ENCODE results near the gene MAN2B2. TPM values are rescaled to one million over a fixed set of nuclear protein-coding genes. Genes with fewer than 3 reads are reported as not detected.

MAN2B2 gene
- total RNA-seq, 4 donors from 2014 or later = 17.5 to 55.9 (median 27.6) TPM

DNA sequence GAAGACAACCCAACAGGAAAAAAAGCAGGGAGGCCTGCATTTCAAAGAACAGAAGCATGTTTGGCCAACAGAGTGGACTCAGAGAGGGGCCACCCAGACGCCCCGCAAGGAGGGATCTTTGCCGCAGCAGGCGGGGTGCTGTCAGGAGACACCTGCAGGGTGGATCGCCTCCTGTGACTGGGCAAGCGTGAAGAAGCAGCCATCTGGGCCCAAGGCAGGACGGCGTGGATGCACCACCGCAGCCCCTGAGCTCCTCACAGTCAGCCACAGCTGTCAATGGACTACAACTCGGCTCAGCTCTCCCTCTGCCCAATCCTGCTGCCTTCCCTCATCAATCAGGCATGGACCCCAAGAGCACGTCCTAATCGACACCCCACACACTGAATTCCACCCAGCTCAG, 32.0 kb upstream of the MAN2B2 start:
- H3K9me3 ChIP-seq = peaks cover 0 to 5% of the 10 kb centered on the region in 2 donors
- no peak for DNase-seq
- in situ Hi-C loops (cut with MboI; ENCODE audit: low pct_ligation_motif_present in 1 of 4, low pct_unique_long_range_greater_than_20kb in 1 of 4, low sequenced_read_pairs in 3 of 4) (no loop called here), intact Hi-C loops (cut with DNase I; ENCODE audit: low total_unique reads) (no loop called here)
- H3K4me3 ChIP-seq = no peak overlapping the region
- H3K27ac ChIP-seq = no peak overlapping the region
- H3K36me3 ChIP-seq = no peaks in the 10 kb centered on the region
- peaks cover 37% of the 10 kb centered on the region for H3K27me3 ChIP-seq
- H3K4me1 ChIP-seq = no peaks in the 10 kb centered on the region
- WGBS, 2 donors (ENCODE audit: low coverage in 1 of 2) = 64% methylated on average over 12 of the region's 12 CpGs; no CpG with 5 or more reads in 1 of the 2 donors
- TF ChIP-seq EP300 (IDR thresholded peaks at IDR 0.05; ENCODE audit: low read depth) (no peak), POLR2A (IDR thresholded peaks at IDR 0.05) (no peak), POLR2AphosphoS5 (IDR thresholded peaks at IDR 0.05) (no peak)
- TF ChIP-seq, protein P1, sequence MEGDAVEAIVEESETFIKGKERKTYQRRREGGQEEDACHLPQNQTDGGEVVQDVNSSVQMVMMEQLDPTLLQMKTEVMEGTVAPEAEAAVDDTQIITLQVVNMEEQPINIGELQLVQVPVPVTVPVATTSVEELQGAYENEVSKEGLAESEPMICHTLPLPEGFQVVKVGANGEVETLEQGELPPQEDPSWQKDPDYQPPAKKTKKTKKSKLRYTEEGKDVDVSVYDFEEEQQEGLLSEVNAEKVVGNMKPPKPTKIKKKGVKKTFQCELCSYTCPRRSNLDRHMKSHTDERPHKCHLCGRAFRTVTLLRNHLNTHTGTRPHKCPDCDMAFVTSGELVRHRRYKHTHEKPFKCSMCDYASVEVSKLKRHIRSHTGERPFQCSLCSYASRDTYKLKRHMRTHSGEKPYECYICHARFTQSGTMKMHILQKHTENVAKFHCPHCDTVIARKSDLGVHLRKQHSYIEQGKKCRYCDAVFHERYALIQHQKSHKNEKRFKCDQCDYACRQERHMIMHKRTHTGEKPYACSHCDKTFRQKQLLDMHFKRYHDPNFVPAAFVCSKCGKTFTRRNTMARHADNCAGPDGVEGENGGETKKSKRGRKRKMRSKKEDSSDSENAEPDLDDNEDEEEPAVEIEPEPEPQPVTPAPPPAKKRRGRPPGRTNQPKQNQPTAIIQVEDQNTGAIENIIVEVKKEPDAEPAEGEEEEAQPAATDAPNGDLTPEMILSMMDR (IDR thresholded peaks at IDR 0.05) = no peak

DNA sequence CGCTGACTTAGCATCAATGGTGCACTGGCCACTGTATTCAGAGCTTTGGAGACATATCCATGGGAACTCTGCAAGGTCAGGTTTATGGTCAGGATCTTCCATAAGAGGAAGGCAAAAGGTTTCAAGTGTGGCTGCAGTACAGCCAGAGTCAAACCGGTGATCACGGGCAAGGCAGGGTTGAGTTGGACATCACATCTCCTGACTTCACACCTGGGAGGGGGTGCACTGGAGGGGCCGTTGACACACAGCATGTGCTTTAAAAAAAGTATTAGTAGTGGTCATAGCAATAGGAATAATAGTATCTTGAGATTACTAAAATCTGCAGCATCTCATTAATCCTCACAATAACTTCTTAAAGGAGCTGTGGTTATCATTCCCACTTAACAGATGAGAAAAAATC, 28.9 kb upstream of the MAN2B2 start:
- intact Hi-C loops (cut with DNase I; ENCODE audit: low total_unique reads) = no loop called here
- Histone ChIP-seq H3K36me3 (no peaks in the 10 kb centered on the region), H3K4me3 (no peak overlapping the region), H3K4me1 (no peaks in the 10 kb centered on the region), H3K9me3 (no peaks in the 10 kb centered on the region), H3K27me3 (peaks cover 16% of the 10 kb centered on the region), H3K27ac (no peak overlapping the region)
- in situ Hi-C loops (cut with MboI; ENCODE audit: low pct_ligation_motif_present in 1 of 4, low pct_unique_long_range_greater_than_20kb in 1 of 4, low sequenced_read_pairs in 3 of 4) = no loop called here
- TF ChIP-seq, protein P1 (IDR thresholded peaks at IDR 0.05) = no peak
- no peak for TF ChIP-seq EP300 (IDR thresholded peaks at IDR 0.05; ENCODE audit: low read depth)
- no peak for TF ChIP-seq POLR2AphosphoS5 (IDR thresholded peaks at IDR 0.05)
- no peak for TF ChIP-seq POLR2A (IDR thresholded peaks at IDR 0.05)
- WGBS, 2 donors (ENCODE audit: low coverage in 1 of 2) = 0 to 75% methylated on average over 1 to 4 of the region's 4 CpGs
- no peak for DNase-seq

DNA sequence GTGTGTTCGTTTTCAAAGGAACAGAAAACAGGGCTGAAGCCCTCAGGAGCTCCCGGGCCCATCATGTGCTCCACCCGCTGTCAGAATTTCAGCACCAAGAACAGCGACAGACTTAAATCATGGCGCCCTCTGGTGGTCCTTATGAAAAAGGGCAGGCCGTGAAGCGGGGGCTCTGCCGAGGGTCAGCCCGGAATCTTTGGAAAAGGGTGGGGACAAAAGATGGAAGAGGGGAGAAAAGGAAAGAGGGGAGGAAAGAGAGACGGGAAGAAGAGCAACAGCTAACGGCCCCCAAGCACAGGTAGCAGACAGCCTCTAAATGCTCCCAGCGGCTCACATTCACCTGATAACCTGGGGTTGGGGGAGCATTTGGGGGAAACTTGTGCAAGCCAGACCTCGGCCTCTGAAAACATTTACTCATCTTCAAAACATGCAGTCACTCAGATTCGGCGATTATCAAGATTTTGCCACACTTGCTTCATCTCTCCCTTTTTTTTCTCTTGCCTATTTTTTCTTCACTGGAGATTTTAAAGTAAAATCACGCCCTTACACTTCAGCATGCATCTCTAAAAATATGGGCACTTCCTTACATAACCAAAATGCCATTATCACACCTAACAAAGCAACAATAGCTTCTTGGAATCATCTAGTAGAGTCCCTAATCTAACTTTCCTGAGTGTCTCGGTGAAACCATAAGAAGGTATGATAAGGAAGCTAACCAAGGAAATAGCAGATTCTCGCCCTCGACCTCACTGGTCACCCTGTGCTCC, 28.1 kb upstream of the MAN2B2 start:
- no peak overlapping the region for H3K27ac ChIP-seq
- H3K27me3 ChIP-seq = peaks cover 24% of the 10 kb centered on the region
- in situ Hi-C loops (cut with MboI; ENCODE audit: low pct_ligation_motif_present in 1 of 4, low pct_unique_long_range_greater_than_20kb in 1 of 4, low sequenced_read_pairs in 3 of 4) (no loop called here), intact Hi-C loops (cut with DNase I; ENCODE audit: low total_unique reads) (no loop called here)
- peaks cover 0 to 3% of the 10 kb centered on the region in 2 donors for H3K9me3 ChIP-seq
- peak; percentile 10 for DNase-seq
- no peaks in the 10 kb centered on the region for H3K36me3 ChIP-seq
- TF ChIP-seq POLR2A (IDR thresholded peaks at IDR 0.05) (no peak), POLR2AphosphoS5 (IDR thresholded peaks at IDR 0.05) (no peak), EP300 (IDR thresholded peaks at IDR 0.05; ENCODE audit: low read depth) (no peak)
- TF ChIP-seq, protein P1 (IDR thresholded peaks at IDR 0.05) = peak; percentile 60 to 86 (median 71)
- H3K4me1 ChIP-seq = no peaks in the 10 kb centered on the region
- WGBS, 2 donors (ENCODE audit: low coverage in 1 of 2) = 19 to 25% methylated on average over 14 to 19 of the region's 19 CpGs
- H3K4me3 ChIP-seq = no peak overlapping the region

- in situ Hi-C loops (cut with MboI; ENCODE audit: low pct_ligation_motif_present in 1 of 4, low pct_unique_long_range_greater_than_20kb in 1 of 4, low sequenced_read_pairs in 3 of 4) = no loop called here
- peaks cover 2 to 6% of the 10 kb centered on the region in 2 donors for H3K9me3 ChIP-seq
- peaks cover 38% of the 10 kb centered on the region for H3K27me3 ChIP-seq
- H3K36me3 ChIP-seq = no peaks in the 10 kb centered on the region
- H3K27ac ChIP-seq = no peak overlapping the region
- H3K4me3 ChIP-seq = no peak overlapping the region
- H3K4me1 ChIP-seq = no peaks in the 10 kb centered on the region
- TF ChIP-seq, protein P1 (IDR thresholded peaks at IDR 0.05) = no peak
- no peak for TF ChIP-seq POLR2A (IDR thresholded peaks at IDR 0.05)
- no peak for TF ChIP-seq POLR2AphosphoS5 (IDR thresholded peaks at IDR 0.05)
- TF ChIP-seq EP300 (IDR thresholded peaks at IDR 0.05; ENCODE audit: low read depth) = no peak
- WGBS, 2 donors (ENCODE audit: low coverage in 1 of 2) = 75% methylated on average over 8 of the region's 8 CpGs; no CpG with 5 or more reads in 1 of the 2 donors
- no peak for DNase-seq
- intact Hi-C loops (cut with DNase I; ENCODE audit: low total_unique reads) = no loop called here
Observed at GRCh38 chr4:6548201-6548881, 26.6 kb upstream of the MAN2B2 start.

Measured in transverse colon (tissue), 4 donors.